Spinal cord (tissue), 10 donors: ENCODE data around the gene ARL3. TPM values are rescaled to one million over a fixed set of nuclear protein-coding genes. Genes with fewer than 3 reads are reported as not detected.
A peak's percentile ranks its signal among the peaks of the same experiment; 100 is the strongest.

ENCODE experiments used
- DNase-seq, 6 donors: peaks; one replicate each; pipeline versions ENCODE4 v3.0.0 to v3.0.0-alpha.2; 2013 to 2015; ENCODE audit warnings: low spot score in 6 of 6, low read depth in 4 of 6
- H3K27ac ChIP-seq: one replicate; pipeline ENCODE4 v1.5.1; 2013; ENCODE audit warnings: low read depth, low read length, control low read depth
- H3K27me3 ChIP-seq: one replicate; pipeline ENCODE4 v1.6.1; 2013; ENCODE audit warnings: low read length; ENCODE audit not compliant: control insufficient read depth, insufficient read depth
- H3K36me3 ChIP-seq: one replicate; pipeline ENCODE4 v1.6.1; 2013; ENCODE audit warnings: low read length; ENCODE audit not compliant: control insufficient read depth, insufficient read depth
- H3K4me1 ChIP-seq: one replicate; pipeline ENCODE4 v1.6.1; 2013; ENCODE audit warnings: low read length; ENCODE audit not compliant: control insufficient read depth, insufficient read depth
- H3K4me3 ChIP-seq: one replicate; pipeline ENCODE4 v1.5.1; 2013; ENCODE audit warnings: low read depth, low read length, control low read depth
- H3K9me3 ChIP-seq: one replicate; pipeline ENCODE4 v1.6.1; 2013; ENCODE audit warnings: low read length; ENCODE audit not compliant: control insufficient read depth, insufficient read depth
- WGBS: methylation state at CpG from one replicate; pipeline ENCODE4 v1.1.5; 2013; ENCODE audit warnings: missing lambda C conversion rate; ENCODE audit not compliant: insufficient coverage; 5-methylcytosine and 5-hydroxymethylcytosine counted together
- polyA plus RNA-seq, 2 donors: library from polyadenylated mRNA; unstranded; fragments of 120-200 nt; gene quantifications; one replicate each; pipeline ENCODE4 v1.2.1, GENCODE V29; 2013; ENCODE audit not compliant: insufficient read length in 2 of 2
- total RNA-seq, 2 donors: library from RNA; depleted of rRNA in 1 of 2; stranded (reverse); fragments of 120-200 nt in 1 of 2; fragments of >200 nt in 1 of 2; gene quantifications; one replicate each; pipeline versions ENCODE4 v1.2.3 to v1.2.4, GENCODE V29; 2013 to 2014
- donor health status: healthy.

Gene ARL3
- total and polyA plus RNA-seq, 4 donors = 22.6 to 61.1 (median 40.6) TPM

DNA sequence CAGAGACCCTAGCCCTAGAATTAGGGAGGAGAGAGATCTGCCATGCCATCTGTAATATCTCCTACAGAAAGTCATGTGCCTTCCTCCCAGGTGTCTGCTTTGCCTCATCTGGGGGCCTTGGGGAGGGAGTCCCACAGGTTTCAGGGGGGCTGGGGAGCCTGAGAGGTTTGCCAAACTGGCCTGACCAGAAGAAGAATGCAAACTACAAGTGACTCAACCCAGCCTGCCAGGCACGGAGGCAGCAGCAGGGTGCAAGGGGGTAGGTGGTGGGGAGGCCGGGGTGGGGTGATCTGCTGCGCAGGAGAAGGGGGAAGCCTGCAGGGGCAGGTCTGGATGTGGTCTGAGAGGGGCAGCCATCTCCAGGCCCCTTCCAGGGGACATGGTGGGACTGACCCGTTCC, 79.5 kb downstream of the ARL3 start:
- no peak for DNase-seq
- peaks cover 53% of the 10 kb centered on the region for H3K4me1 ChIP-seq
- WGBS = 58% methylated on average over 2 of the region's 4 CpGs
- no peaks in the 10 kb centered on the region for H3K9me3 ChIP-seq
- H3K4me3 ChIP-seq = no peak overlapping the region
- no peaks in the 10 kb centered on the region for H3K27me3 ChIP-seq
- peak overlapping the region; percentile 17 for H3K27ac ChIP-seq
- peaks cover 27% of the 10 kb centered on the region for H3K36me3 ChIP-seq

DNA sequence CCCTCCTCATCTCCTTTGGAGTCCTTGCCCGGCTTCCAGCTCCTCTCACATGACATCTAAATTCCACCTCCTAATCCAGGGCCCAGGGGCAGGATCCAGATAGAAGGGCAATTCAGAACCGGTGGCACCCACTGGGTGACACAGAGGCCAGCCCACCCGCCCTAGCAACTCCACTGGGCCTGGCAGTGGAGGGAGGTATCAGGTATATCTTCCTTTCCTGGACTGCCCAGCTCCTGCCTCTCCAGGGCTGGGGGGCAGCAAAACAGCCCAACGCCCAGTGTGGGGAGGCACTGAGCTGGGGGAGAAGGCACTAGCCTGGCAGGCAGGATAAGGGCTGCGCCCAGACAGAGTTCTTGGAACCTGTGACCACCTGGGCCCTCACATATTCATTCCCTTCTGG, 80.3 kb downstream of the ARL3 start:
- no peak for DNase-seq
- Histone ChIP-seq H3K27me3 (no peaks in the 10 kb centered on the region), H3K4me3 (no peak overlapping the region), H3K36me3 (peaks cover 30% of the 10 kb centered on the region), H3K27ac (peak overlapping the region; percentile 87), H3K9me3 (no peaks in the 10 kb centered on the region), H3K4me1 (peaks cover 61% of the 10 kb centered on the region)
- WGBS = 88% methylated on average over 3 of the region's 5 CpGs

DNA sequence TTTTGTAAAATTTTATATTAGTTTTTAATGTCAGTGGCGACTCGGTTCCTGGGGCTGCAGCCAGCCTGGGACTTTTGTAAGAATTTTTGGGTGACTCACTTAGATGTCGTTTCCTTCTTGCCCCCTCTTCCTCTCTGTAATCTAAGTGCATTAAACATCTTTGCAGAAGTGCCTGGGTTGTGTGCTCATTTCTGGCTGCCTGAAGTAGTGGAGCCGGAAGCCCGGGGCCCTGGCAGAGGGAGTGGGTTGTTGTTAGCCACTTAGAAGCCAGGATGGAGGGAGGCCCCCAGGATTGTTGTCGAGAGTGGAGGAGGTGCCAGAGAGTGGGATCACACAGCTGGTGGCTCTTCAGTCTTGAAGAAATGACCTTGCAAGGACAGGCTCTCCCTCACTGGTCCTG, 80.9 kb downstream of the ARL3 start:
- 24% methylated on average over 3 of the region's 6 CpGs for WGBS

DNA sequence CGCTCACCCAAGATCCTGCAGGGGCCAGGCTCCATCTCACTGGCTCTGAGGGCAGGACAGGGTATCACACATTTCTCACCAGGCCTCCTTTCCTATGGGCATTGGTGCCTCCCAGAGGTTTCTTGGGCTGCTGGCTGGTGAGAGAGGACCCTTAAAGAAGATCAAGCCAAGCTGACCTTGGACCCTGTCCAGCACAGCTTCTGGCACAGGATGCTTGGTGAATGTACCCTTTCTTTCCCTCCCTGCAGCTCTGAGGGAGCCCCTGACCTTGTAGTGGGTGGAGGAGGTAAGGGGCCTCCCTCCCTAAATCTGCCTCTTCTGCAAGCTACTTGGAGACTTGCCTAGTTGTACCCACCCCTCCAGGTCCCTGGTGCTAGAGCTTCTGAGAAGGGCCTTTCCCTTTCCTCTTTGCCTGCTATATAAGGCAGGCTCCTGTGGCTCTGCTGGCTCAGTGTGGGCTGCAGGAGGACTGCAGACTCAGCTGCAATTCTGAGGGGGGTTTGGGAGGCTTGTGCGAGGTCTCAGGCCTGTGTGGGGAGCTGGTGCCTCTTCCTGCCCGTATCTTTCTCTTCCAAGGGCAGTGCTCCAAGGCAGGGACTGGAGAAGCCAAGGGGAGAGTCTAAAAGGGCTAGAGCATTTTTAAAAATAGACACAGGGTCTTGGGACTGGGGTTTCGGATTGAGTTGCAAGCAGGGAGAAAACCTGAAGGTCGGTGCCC, 81.6 kb downstream of the ARL3 start:
- H3K4me3 ChIP-seq = no peak overlapping the region
- peaks cover 41% of the 10 kb centered on the region for H3K36me3 ChIP-seq
- no peaks in the 10 kb centered on the region for H3K9me3 ChIP-seq
- DNase-seq = peak in 2 of 6 donors; percentile 59 to 82
- no peaks in the 10 kb centered on the region for H3K27me3 ChIP-seq
- WGBS = 30% methylated on average over 4 of the region's 5 CpGs
- peaks cover 74% of the 10 kb centered on the region for H3K4me1 ChIP-seq
- peak overlapping the region; percentile 87 for H3K27ac ChIP-seq

More for the DNA sequence above, 80.9 kb downstream of the ARL3 start:
- Histone ChIP-seq H3K4me1 (peaks cover 66% of the 10 kb centered on the region), H3K36me3 (peaks cover 33% of the 10 kb centered on the region), H3K27me3 (no peaks in the 10 kb centered on the region), H3K4me3 (no peak overlapping the region), H3K27ac (peak overlapping the region; percentile 87), H3K9me3 (no peaks in the 10 kb centered on the region)
- no peak for DNase-seq

DNA sequence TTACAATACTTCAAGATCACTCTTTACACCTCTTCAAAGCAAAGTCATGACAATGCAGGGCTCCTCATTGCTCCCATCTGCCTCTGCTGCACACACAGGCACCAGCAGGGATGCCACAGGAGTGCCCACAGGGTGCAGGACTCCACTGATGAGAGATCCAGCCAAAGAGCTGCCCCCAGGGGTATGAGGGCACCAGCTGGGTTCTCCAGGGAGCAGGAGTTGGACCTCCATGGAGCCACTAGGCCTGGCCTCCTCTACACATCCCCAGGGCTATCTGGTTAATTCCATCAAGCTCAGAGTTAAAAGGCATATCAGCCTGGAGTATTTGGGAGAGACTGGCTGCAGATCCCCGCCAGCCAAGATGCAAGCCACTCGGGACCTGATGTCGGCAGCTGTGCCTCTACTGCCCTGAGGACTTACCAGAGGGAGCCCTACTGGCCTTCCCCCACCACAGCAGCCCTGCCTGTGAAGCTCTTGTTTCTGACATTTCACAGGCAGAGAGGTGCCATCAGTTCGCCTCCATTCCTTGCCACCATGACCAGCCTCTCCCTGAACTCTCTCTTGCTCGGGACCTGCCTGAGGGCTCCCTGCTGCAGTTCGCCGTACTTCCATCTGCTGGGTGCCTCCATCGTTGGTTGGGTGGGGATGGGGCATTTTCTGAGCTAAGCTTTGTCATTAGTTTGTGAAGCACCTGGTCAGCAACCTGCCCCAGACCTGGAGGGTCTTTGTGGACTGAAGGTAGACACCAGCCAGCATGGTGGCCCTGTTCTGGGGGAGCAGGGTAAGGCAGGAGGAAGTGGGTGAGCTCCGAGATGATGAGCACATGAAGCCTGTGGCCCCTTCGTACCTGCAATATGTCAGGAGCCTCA, 82.4 kb downstream of the ARL3 start:
- Histone ChIP-seq H3K9me3 (no peaks in the 10 kb centered on the region), H3K4me3 (no peak overlapping the region), H3K27ac (peak overlapping the region; percentile 87), H3K36me3 (peaks cover 41% of the 10 kb centered on the region), H3K4me1 (peaks cover 82% of the 10 kb centered on the region), H3K27me3 (no peaks in the 10 kb centered on the region)
- WGBS = 93% methylated on average over 8 of the region's 10 CpGs
- no peak for DNase-seq

DNA sequence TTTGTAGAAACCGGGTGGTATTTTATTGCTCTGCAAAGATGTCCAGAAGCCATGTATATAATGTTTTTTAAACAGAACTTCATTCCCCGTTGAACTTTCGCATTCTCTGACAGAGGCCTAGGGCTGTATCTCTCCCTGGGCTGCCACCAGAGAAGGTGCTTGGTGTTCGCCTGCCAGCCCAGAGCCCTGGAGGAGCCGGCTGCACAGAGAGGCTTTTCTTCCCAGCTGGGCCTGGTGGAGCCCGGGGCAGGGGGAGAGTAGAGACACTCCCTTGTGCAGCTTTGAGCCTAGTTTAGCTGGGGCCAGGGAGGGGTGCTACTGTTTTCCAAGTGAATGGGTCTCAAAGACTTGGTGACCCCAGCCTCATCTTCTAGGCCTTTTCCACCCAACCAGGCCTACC, 83.5 kb downstream of the ARL3 start:
- 84% methylated on average over 5 of the region's 6 CpGs for WGBS
- Histone ChIP-seq H3K27ac (peak overlapping the region; percentile 87), H3K9me3 (no peaks in the 10 kb centered on the region), H3K4me1 (peaks cover 93% of the 10 kb centered on the region), H3K27me3 (no peaks in the 10 kb centered on the region), H3K36me3 (peaks cover 45% of the 10 kb centered on the region), H3K4me3 (no peak overlapping the region)
- DNase-seq = no peak

DNA sequence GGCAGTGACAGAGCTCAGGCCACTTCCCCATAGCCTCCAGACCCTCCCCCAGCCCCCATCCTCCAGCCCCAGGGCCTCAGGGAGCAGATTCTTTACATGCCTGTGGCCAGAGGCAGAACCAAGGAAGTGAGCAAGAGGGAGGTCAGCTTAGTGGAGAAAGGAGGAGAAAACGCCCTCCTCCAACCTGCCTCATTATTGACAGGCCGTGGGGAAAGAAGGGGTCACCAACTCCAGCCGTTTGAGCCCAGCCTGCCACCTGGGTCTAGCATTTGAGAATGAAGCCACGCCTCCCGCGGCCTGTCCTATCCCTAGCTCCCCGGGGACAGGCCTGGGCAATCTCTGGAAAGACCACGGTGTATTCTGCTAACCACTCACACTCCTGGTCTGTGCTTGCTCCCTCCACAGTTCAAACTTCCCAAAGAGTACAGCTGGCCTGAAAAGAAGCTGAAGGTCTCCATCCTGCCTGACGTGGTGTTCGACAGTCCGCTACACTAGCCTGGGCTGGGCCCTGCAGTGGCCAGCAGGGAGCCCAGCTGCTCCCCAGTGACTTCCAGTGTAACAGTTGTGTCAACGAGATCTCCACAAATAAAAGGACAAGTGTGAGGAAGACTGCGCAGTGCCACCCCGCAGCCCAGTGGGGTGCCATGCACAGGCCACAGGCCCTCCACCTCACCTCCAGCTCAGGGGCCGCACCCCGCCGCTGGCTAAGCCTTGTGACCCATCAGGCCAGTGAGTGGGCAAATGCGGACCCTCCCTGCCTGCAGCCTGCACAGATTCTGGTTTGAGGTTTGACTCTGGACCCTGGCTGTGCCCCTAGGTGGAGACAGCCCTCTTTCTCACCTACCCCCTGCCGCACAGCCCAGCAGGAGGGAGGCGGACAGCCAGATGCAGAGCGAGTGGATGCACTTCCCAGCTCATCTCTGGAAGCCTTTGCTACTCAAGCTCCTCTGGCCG, 84.3 kb downstream of the ARL3 start:
- no peak for DNase-seq
- Histone ChIP-seq H3K27me3 (no peaks in the 10 kb centered on the region), H3K27ac (peak overlapping the region; percentile 87), H3K4me3 (no peak overlapping the region), H3K4me1 (peaks cover 99% of the 10 kb centered on the region), H3K36me3 (peaks cover 45% of the 10 kb centered on the region), H3K9me3 (no peaks in the 10 kb centered on the region)
- 58% methylated on average over 18 of the region's 22 CpGs for WGBS

DNA sequence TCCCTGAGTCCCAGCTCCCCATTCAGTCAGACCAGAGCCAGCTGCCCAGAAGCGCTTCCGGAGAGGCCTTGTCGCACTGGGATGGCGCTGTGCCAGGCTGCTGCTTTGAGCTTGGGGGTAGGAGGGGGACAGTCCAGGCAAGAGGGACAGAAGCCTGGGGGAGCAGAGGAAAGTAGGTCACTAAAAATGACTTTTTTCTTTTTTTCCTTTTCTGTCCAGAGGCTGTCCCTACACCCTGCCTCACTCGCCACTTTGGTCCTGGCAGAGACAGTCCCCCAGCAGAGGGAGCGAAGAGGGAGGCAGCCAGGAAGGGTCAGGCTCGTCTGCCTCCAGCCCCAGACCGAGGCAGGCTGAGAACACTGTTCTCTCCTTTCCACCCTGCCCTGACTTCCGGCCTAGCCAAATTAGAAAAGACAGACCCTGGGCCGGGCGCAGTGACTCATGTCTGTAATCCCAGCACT, 85.7 kb downstream of the ARL3 start:
- peaks cover 47% of the 10 kb centered on the region for H3K36me3 ChIP-seq
- H3K9me3 ChIP-seq = no peaks in the 10 kb centered on the region
- H3K4me3 ChIP-seq = peak overlapping the region; percentile 7
- DNase-seq = peak in 3 of 6 donors; percentile 73 to 91 (median 89)
- 48% methylated on average over 5 of the region's 11 CpGs for WGBS
- peak overlapping the region; percentile 87 for H3K27ac ChIP-seq
- H3K27me3 ChIP-seq = no peaks in the 10 kb centered on the region
- H3K4me1 ChIP-seq = peaks cover 97% of the 10 kb centered on the region

DNA sequence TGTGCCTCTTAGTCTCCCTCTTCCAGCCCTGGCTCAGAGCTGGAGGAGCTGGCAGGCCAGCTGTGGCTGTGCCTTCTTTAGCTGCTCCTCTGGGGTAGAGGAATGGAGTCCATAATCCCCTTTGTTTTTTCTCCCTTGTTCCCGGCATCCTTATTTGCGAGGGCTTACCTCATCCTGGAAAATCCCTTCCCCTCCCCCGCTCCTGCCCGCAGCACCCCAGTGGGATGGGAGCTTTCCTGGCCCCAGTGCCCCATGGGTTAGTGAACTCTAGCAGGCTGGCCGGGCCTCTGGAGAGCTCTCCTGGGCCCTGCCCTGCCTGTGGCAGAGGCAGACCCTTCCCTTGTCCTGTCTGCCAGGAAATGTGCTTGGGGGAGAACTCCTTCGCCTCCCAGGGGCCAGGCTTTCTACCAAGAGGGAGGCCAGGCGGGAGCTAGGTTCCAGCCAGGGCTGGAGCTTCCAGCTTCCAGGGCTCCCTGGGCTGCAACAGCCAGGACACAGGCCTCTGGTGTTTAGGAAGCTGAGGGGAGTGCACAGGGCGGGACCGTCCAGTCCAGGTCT, 86.4 kb downstream of the ARL3 start:
- Histone ChIP-seq H3K9me3 (no peaks in the 10 kb centered on the region), H3K4me3 (no peak overlapping the region), H3K4me1 (peaks cover 91% of the 10 kb centered on the region), H3K36me3 (peaks cover 48% of the 10 kb centered on the region), H3K27me3 (no peaks in the 10 kb centered on the region), H3K27ac (peak overlapping the region; percentile 87)
- DNase-seq = peak in 1 of 6 donors; percentile 66
- WGBS = 36% methylated on average over 7 of the region's 9 CpGs
